ENCODE results near the gene ADAMTS12.

The ADAMTS12 gene, protein sequence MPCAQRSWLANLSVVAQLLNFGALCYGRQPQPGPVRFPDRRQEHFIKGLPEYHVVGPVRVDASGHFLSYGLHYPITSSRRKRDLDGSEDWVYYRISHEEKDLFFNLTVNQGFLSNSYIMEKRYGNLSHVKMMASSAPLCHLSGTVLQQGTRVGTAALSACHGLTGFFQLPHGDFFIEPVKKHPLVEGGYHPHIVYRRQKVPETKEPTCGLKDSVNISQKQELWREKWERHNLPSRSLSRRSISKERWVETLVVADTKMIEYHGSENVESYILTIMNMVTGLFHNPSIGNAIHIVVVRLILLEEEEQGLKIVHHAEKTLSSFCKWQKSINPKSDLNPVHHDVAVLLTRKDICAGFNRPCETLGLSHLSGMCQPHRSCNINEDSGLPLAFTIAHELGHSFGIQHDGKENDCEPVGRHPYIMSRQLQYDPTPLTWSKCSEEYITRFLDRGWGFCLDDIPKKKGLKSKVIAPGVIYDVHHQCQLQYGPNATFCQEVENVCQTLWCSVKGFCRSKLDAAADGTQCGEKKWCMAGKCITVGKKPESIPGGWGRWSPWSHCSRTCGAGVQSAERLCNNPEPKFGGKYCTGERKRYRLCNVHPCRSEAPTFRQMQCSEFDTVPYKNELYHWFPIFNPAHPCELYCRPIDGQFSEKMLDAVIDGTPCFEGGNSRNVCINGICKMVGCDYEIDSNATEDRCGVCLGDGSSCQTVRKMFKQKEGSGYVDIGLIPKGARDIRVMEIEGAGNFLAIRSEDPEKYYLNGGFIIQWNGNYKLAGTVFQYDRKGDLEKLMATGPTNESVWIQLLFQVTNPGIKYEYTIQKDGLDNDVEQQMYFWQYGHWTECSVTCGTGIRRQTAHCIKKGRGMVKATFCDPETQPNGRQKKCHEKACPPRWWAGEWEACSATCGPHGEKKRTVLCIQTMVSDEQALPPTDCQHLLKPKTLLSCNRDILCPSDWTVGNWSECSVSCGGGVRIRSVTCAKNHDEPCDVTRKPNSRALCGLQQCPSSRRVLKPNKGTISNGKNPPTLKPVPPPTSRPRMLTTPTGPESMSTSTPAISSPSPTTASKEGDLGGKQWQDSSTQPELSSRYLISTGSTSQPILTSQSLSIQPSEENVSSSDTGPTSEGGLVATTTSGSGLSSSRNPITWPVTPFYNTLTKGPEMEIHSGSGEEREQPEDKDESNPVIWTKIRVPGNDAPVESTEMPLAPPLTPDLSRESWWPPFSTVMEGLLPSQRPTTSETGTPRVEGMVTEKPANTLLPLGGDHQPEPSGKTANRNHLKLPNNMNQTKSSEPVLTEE (N-terminal part only)

DNA sequence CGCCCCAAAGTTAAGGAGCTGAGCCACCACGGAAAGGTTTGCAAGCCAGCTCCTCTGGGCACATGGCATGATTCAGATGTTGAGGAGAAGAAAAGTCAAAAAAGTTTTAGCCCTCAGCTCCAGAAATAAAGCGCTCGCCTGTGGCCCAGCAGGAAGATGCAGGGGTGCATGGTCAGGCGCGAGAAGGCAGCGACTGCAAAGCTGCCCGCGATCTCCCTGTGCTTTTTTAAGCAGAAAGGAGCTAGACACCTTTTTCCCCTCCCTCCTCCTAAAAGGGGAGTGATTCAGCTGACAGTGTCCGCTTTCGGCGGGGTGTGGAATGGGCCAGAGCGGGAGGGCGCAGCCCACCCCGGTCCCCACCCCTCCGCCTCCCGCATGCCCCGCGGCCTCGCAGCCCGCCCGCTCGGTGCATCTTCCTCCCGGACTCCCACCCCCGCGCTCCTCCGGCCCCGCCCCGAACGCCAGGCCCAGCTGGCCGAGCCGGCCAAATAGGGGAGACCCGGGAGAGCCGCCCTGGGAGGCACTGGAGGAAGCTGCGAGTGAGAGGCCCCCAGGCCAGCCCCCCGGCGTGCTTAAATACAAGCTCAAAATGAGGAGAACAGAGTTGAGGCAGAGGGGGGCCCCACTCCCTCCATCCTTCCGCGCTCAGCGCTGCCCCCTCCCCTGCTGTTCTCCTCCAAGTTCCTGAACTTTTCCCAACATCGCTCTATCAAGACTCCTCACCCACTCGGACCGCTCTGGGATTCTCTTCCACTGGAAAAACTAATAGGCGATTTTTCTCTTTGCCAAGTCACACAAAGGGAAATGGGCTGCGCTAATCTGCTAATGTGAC lies at the start of gene ADAMTS12:
Gene ADAMTS12, minus strand, starts transcription at position 203 of the 832 bp plus-strand sequence. Its CDS starts 134 bp downstream, at position 69.
- Mint-ChIP-seq H3K27me3 (peaks cover 34% of the 10 kb centered on the region), H3K4me1 (ENCODE audit: low read depth) (no peaks in the 10 kb centered on the region), H3K9me3 (no peaks in the 10 kb centered on the region), H3K27ac (no peak within 1 kb of the TSS), H3K36me3 (ENCODE audit: low read depth) (no peaks in the 10 kb centered on the region), H3K4me3 (no peak within 1 kb of the TSS)
- intact Hi-C loops (cut with micrococcal nuclease), result no loop called here

DNA sequence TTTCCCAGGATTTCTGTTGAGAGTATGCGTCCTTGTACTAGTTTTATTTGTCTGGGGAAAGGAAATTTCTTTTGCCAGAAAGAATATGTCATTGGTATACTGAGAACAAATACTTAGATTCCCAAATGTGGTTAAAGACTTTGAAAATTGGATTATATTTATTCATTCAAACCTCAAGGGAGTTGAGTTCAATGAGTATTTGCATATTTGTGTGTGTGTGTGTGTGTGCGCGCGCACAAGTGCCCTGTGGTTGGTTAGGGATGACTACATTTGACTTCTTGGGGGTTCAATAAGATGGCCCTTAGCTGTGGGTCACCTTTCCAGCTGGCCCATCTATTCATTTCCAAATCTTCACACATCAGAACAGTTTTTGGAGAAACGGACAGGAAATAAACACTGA lies 49.3 kb upstream of the ADAMTS12 start:
- Mint-ChIP-seq H3K27ac (no peak overlapping the region), H3K4me3 (no peak overlapping the region), H3K4me1 (ENCODE audit: low read depth) (no peaks in the 10 kb centered on the region), H3K36me3 (ENCODE audit: low read depth) (no peaks in the 10 kb centered on the region), H3K9me3 (no peaks in the 10 kb centered on the region), H3K27me3 (peaks cover 45% of the 10 kb centered on the region)
- intact Hi-C loops (cut with micrococcal nuclease), result no loop called here

- intact Hi-C loops (cut with micrococcal nuclease), result no loop called here
Observed at GRCh38 chr5:33939556-33940262, 47.9 kb upstream of the ADAMTS12 start.

DNA sequence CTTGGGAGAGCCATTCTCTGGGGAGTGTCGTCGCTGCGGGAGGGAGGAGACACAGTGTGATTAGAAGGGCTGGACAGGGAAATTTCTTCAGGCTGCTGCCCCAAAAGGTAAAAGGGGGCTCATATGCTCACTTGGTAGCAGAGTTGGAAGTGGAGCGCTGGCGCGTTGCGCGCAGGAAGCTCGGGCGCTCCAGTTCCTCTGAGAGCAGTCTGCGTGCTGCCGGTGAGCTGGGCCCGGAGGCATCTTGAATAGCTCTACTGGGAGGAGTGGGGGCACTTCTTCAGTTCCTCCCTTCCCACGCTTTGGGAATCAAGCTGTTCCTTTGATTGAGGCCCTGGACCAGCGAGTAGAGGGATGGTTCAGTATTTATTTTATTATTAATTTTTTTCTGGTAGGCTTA lies 47.1 kb upstream of the ADAMTS12 start:
- H3K9me3 Mint-ChIP-seq, result no peaks in the 10 kb centered on the region
- no peak overlapping the region for H3K4me3 Mint-ChIP-seq
- no peaks in the 10 kb centered on the region for H3K36me3 Mint-ChIP-seq (ENCODE audit: low read depth)
- H3K27me3 Mint-ChIP-seq, result peaks cover 56% of the 10 kb centered on the region
- H3K4me1 Mint-ChIP-seq (ENCODE audit: low read depth), result no peaks in the 10 kb centered on the region
- intact Hi-C loops (cut with micrococcal nuclease), result no loop called here
- H3K27ac Mint-ChIP-seq, result no peak overlapping the region

More at GRCh38 chr5:33939556-33940262, 47.9 kb upstream of the ADAMTS12 start:
- no peaks in the 10 kb centered on the region for H3K36me3 Mint-ChIP-seq (ENCODE audit: low read depth)
- no peak overlapping the region for H3K27ac Mint-ChIP-seq
- H3K9me3 Mint-ChIP-seq, result no peaks in the 10 kb centered on the region
- H3K4me3 Mint-ChIP-seq, result no peak overlapping the region
- H3K27me3 Mint-ChIP-seq, result peaks cover 56% of the 10 kb centered on the region
- H3K4me1 Mint-ChIP-seq (ENCODE audit: low read depth), result no peaks in the 10 kb centered on the region

DNA sequence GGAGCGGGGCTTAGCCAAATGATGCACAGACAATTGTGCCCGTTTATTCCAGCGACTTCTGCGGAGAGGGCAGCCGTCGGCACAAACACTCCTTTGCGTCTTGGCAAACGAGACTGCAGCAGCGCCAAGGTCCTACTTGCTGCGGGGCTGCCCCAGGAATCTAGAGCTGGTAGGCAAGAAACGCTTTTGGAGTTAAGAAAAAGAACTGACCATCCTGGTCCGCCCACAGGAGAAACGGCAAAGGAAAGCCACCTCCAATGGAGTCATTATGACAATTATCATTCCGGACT lies 46.7 kb upstream of the ADAMTS12 start:
- intact Hi-C loops (cut with micrococcal nuclease), result no loop called here
- H3K4me1 Mint-ChIP-seq (ENCODE audit: low read depth), result no peaks in the 10 kb centered on the region
- peaks cover 56% of the 10 kb centered on the region for H3K27me3 Mint-ChIP-seq
- H3K27ac Mint-ChIP-seq, result no peak overlapping the region
- no peaks in the 10 kb centered on the region for H3K9me3 Mint-ChIP-seq
- no peaks in the 10 kb centered on the region for H3K36me3 Mint-ChIP-seq (ENCODE audit: low read depth)
- H3K4me3 Mint-ChIP-seq, result no peak overlapping the region

- H3K36me3 Mint-ChIP-seq (ENCODE audit: low read depth), result no peaks in the 10 kb centered on the region
- H3K27me3 Mint-ChIP-seq, result peaks cover 56% of the 10 kb centered on the region
- H3K27ac Mint-ChIP-seq, result no peak overlapping the region
- intact Hi-C loops (cut with micrococcal nuclease), result no loop called here
- H3K4me3 Mint-ChIP-seq, result no peak overlapping the region
- no peaks in the 10 kb centered on the region for H3K9me3 Mint-ChIP-seq
- H3K4me1 Mint-ChIP-seq (ENCODE audit: low read depth), result no peaks in the 10 kb centered on the region
Observed at GRCh38 chr5:33937707-33938506, 46.1 kb upstream of the ADAMTS12 start.

DNA sequence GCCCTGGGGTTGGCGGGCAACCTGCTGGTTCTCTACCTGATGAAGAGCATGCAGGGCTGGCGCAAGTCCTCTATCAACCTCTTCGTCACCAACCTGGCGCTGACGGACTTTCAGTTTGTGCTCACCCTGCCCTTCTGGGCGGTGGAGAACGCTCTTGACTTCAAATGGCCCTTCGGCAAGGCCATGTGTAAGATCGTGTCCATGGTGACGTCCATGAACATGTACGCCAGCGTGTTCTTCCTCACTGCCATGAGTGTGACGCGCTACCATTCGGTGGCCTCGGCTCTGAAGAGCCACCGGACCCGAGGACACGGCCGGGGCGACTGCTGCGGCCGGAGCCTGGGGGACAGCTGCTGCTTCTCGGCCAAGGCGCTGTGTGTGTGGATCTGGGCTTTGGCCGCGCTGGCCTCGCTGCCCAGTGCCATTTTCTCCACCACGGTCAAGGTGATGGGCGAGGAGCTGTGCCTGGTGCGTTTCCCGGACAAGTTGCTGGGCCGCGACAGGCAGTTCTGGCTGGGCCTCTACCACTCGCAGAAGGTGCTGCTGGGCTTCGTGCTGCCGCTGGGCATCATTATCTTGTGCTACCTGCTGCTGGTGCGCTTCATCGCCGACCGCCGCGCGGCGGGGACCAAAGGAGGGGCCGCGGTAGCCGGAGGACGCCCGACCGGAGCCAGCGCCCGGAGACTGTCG lies 45.4 kb upstream of the ADAMTS12 start:
- intact Hi-C loops (cut with micrococcal nuclease), result no loop called here
- H3K4me1 Mint-ChIP-seq (ENCODE audit: low read depth), result no peaks in the 10 kb centered on the region
- peaks cover 53% of the 10 kb centered on the region for H3K27me3 Mint-ChIP-seq
- H3K9me3 Mint-ChIP-seq, result no peaks in the 10 kb centered on the region
- no peak overlapping the region for H3K4me3 Mint-ChIP-seq
- H3K27ac Mint-ChIP-seq, result no peak overlapping the region
- H3K36me3 Mint-ChIP-seq (ENCODE audit: low read depth), result no peaks in the 10 kb centered on the region

DNA sequence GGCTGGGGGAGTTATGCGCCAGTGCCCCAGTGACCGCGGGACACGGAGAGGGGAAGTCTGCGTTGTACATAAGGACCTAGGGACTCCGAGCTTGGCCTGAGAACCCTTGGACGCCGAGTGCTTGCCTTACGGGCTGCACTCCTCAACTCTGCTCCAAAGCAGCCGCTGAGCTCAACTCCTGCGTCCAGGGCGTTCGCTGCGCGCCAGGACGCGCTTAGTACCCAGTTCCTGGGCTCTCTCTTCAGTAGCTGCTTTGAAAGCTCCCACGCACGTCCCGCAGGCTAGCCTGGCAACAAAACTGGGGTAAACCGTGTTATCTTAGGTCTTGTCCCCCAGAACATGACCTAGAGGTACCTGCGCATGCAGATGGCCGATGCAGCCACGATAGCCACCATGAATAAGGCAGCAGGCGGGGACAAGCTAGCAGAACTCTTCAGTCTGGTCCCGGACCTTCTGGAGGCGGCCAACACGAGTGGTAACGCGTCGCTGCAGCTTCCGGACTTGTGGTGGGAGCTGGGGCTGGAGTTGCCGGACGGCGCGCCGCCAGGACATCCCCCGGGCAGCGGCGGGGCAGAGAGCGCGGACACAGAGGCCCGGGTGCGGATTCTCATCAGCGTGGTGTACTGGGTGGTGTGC lies 44.7 kb upstream of the ADAMTS12 start, which contains the start of gene RXFP3:
Gene RXFP3, plus strand, starts transcription at position 6 of the 636 bp plus-strand sequence. Its CDS starts 355 bp downstream, at position 361.
- Mint-ChIP-seq H3K27ac (no peak within 1 kb of the TSS), H3K36me3 (ENCODE audit: low read depth) (no peaks in the 10 kb centered on the region), H3K4me1 (ENCODE audit: low read depth) (no peaks in the 10 kb centered on the region), H3K9me3 (no peaks in the 10 kb centered on the region), H3K4me3 (no peak within 1 kb of the TSS), H3K27me3 (peaks cover 48% of the 10 kb centered on the region)
- intact Hi-C loops (cut with micrococcal nuclease), result no loop called here

- Mint-ChIP-seq H3K27ac (no peak overlapping the region), H3K4me3 (no peak overlapping the region), H3K36me3 (ENCODE audit: low read depth) (no peaks in the 10 kb centered on the region), H3K27me3 (peaks cover 48% of the 10 kb centered on the region), H3K4me1 (ENCODE audit: low read depth) (no peaks in the 10 kb centered on the region), H3K9me3 (no peaks in the 10 kb centered on the region)
- intact Hi-C loops (cut with micrococcal nuclease), result no loop called here
Observed at GRCh38 chr5:33936004-33936380, 44.2 kb upstream of the ADAMTS12 start.

GRCh38 chr5:33934176-33934575 lies 42.4 kb upstream of the ADAMTS12 start:
- Mint-ChIP-seq H3K9me3 (no peaks in the 10 kb centered on the region), H3K4me3 (no peak overlapping the region)
- intact Hi-C loops (cut with micrococcal nuclease), result loop anchor here (1.0 kb wide), 1 partner anchor 498 kb away; no protein-coding TSS in a partner anchor

DNA sequence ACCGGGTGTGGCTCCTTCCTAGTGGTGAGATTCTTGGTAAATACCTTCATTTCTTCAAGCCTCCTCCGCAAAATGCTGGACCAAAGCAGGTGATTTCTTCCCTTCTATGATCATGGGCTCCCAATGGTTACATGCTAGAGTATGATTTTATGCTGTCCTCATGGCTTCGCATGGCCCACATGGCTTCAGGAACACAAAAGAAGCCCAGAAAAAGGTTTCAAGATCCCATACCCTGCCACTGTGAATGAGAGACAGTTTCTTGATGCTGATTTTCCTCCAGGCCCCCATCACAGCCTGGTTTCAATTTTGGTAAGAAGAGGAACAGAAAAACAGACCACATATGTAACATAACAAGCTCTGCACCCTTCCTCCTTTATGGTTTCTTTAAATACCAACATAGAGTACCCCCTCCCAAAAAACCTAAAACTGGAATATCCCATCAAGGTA lies 42.0 kb upstream of the ADAMTS12 start:
- Mint-ChIP-seq H3K27ac (no peak overlapping the region), H3K4me1 (ENCODE audit: low read depth) (no peaks in the 10 kb centered on the region), H3K9me3 (no peaks in the 10 kb centered on the region), H3K4me3 (no peak overlapping the region), H3K27me3 (peaks cover 38% of the 10 kb centered on the region), H3K36me3 (ENCODE audit: low read depth) (no peaks in the 10 kb centered on the region)
- intact Hi-C loops (cut with micrococcal nuclease), result loop anchor here (1.0 kb wide), 1 partner anchor 497 kb away; no protein-coding TSS in a partner anchor

More at GRCh38 chr5:33934176-33934575, 42.4 kb upstream of the ADAMTS12 start:
- Mint-ChIP-seq H3K4me1 (ENCODE audit: low read depth) (no peaks in the 10 kb centered on the region), H3K27ac (no peak overlapping the region), H3K27me3 (peaks cover 41% of the 10 kb centered on the region), H3K36me3 (ENCODE audit: low read depth) (no peaks in the 10 kb centered on the region)

All from dendritic cell treated with granulocyte-macrophage colony-stimulating factor and Interleukin-4, amounts not matched to agents 40 ng/mL and 50 ng/mL, for 4 days (primary cell).